GM19193 (cell line): ENCODE measurements around the gene OR8U1.

Source experiments
- POLR2A ChIP-seq: IDR thresholded peaks from 4 replicates; pipeline ENCODE4 v1.6.1; 2011; ENCODE audit not compliant: insufficient read depth, insufficient read length; ENCODE audit errors: extremely low read depth

The OR8U1 gene

DNA sequence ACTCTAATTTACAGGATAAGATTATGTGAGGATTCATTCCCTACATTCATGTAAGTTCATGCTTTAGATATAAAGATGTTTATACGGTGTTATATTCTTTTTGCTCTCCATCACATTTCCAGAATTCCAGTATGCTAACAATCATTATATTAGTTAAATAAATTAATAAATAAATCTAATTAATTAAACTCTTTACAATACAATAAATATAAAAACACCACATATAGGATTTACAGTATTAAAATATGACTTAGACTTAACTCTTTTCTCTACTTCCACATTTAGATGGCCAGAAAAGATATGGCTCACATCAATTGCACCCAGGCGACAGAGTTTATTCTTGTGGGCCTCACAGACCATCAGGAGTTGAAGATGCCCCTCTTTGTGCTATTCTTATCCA lies at the start of gene OR8U1:
Gene OR8U1, plus strand, starts transcription at position 301 of the 400 bp plus-strand sequence. Its CDS starts 0 bp downstream, at position 301.
- TF ChIP-seq POLR2A = no peak

- no peak for TF ChIP-seq POLR2A
These were observed 43.4 kb upstream of the OR8U1 start for GRCh38 chr11:56331861-56332491.

DNA sequence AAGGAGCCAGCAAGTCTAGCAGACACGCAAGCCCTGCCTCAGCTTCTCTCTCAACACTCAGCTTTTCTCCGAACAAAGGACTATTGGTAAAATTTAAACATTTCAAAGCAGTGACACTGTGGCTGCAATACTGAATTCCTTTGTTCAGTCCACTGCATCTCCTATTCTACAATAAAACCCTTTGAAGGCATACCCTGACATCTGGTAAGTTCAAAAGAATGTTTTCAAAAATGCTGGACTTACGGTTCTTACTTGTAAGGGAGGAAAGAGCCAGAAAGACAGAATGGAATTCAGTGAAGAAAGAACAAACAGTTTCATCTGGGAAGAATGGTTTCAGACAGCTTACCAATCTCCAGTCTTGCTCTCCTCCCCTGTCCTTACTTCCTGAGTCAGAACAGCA lies 42.3 kb upstream of the OR8U1 start:
- TF ChIP-seq POLR2A = no peak

- TF ChIP-seq POLR2A = no peak
These were observed 35.1 kb upstream of the OR8U1 start for GRCh38 chr11:56340289-56340688.

DNA sequence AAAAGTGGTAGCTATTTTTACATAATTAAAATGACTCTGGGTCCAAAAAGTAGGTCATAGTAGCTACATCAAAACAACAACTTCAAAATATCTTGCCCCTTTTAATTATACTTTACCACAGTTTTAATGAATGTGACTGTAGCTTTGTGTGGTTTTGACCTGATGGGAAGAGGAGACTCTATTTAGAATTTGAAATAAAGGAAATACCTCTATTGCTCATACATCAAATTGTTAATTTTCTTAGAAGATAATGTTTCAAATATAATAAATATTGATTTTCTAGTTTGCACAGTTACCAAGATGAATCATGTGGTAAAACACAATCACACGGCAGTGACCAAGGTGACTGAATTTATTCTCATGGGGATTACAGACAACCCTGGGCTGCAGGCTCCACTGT lies 29.7 kb upstream of the OR8U1 start, which contains the start of gene OR8K1:
Gene OR8K1, plus strand, starts transcription at position 301 of the 400 bp plus-strand sequence. Its CDS starts 0 bp downstream, at position 301.
- TF ChIP-seq POLR2A = no peak

- TF ChIP-seq POLR2A = no peak
These were observed 21.4 kb upstream of the OR8U1 start, which contains the start of gene OR8J1 for GRCh38 chr11:56353991-56354390. Gene OR8J1 (plus strand): TSS chr11:56354291. CDS start chr11:56360247, 5,956 bp downstream.

DNA sequence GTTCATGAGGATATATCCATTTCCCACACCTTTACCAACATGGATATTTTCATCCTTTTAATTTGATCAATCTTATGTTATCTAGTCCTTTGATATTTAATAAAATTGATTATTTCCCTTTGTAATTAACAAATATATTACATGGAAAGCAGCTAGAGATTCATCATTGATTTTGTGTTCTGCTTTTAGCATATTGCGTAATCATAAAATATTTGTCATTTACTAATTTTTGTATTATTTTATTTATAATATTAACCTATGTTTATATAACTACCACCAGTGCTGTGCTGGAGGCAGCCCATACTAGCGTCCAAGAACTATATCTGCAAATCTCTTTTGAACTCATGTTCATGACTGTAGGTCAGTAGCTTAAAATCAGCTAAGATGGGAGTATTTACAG lies 4.7 kb downstream of the OR8U1 start:
- no peak for TF ChIP-seq POLR2A

DNA sequence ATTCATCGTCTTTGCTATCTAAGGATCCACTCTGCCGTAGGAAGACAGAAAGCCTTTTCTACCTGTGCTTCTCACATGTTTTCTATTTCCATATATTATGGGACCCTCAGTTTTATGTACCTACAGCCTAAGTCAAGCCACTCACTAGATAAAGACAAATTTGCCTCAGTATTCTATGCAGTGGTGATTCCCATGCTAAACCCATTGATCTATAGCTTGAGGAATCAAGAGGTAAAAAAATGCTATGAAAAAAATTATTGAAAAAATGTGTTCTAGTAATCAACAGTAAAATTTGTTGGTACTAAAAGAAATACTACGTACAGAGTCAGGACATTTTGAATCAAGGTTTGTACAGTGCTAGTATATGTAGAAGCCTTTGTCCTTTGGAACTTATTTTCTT lies 19.0 kb downstream of the OR8U1 start:
- no peak for TF ChIP-seq POLR2A

- no peak for TF ChIP-seq POLR2A
These were observed 20.6 kb downstream of the OR8U1 start for GRCh38 chr11:56396047-56396446.

GRCh38 chr11:56404393-56404792 lies 29.0 kb downstream of the OR8U1 start:
- no peak for TF ChIP-seq POLR2A

DNA sequence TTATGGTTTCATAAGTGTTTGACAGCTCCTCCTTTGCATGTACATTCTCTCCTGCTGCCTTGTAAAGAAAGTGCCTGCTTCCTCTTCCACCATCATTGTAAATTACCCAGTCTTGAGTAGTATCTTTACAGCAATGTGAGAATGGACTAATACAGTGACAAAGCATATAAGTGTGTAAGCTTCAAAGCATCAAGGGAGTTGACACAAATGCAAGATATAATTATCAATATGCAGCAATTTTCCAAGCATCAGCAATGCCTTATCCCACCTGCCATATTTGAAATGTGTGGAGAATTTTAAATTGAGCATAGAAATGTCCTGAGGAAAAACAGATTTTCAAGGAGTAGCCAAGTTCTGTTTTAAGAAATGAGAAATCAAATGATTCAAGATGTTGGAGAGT lies 35.4 kb downstream of the OR8U1 start:
- no peak for TF ChIP-seq POLR2A

- TF ChIP-seq POLR2A = no peak
These were observed 37.0 kb downstream of the OR8U1 start, which contains the start of gene OR5AL1 for GRCh38 chr11:56412396-56412795. Gene OR5AL1 (plus strand): TSS chr11:56412696.
